ENCODE data around the gene CCDC195.

DNA sequence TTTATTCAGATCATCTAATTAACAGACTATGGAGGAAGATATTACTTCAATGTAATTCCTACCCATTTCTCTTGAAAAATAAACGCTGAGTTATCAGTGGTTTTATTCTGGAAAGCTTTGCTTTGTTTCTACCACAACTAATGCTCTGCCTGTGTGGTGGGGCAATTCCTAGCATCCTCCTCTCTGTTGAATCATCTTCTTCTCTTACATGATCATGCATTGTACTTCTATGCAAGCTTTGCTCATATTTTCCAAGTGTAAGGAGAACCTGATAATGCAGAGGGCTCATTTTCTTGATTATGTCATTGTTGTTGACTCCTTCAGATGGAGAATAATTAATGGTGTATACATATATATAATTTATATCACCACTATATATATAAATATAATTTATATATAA is 46.7 kb downstream of the CCDC195 start:
- TF ChIP-seq, protein P1, sequence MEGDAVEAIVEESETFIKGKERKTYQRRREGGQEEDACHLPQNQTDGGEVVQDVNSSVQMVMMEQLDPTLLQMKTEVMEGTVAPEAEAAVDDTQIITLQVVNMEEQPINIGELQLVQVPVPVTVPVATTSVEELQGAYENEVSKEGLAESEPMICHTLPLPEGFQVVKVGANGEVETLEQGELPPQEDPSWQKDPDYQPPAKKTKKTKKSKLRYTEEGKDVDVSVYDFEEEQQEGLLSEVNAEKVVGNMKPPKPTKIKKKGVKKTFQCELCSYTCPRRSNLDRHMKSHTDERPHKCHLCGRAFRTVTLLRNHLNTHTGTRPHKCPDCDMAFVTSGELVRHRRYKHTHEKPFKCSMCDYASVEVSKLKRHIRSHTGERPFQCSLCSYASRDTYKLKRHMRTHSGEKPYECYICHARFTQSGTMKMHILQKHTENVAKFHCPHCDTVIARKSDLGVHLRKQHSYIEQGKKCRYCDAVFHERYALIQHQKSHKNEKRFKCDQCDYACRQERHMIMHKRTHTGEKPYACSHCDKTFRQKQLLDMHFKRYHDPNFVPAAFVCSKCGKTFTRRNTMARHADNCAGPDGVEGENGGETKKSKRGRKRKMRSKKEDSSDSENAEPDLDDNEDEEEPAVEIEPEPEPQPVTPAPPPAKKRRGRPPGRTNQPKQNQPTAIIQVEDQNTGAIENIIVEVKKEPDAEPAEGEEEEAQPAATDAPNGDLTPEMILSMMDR (IDR thresholded peaks at IDR 0.05; ENCODE audit: insufficient read depth, low read length, poor library complexity, severe bottlenecking): no peak
- TF ChIP-seq EZH2phosphoT487 (conservative IDR thresholded peaks at IDR 0.05; ENCODE audit: low read length): no peak
